Neuron (in vitro differentiated cells): ENCODE data around the gene FBLN1.
"Not testable (repeated sequence)": the region's sequence is repeated elsewhere in the genome, so short reads cannot be mapped to it uniquely, and the experiment has no call there.

Experiments used
- H2AFZ ChIP-seq: one replicate; pipeline ENCODE4 v1.6.1; 2013; ENCODE audit warnings: low read depth, mild to moderate bottlenecking, inconsistent platforms, low read length, moderate library complexity
- H3K27me3 ChIP-seq: one replicate; pipeline ENCODE4 v1.6.1; 2013; ENCODE audit warnings: low read length; ENCODE audit not compliant: insufficient read depth
- H3K36me3 ChIP-seq: one replicate; pipeline ENCODE4 v1.6.1; 2013; ENCODE audit warnings: low read length; ENCODE audit not compliant: insufficient read depth
- H3K4me1 ChIP-seq: one replicate; pipeline ENCODE4 v1.6.1; 2013; ENCODE audit warnings: low read length; ENCODE audit not compliant: insufficient read depth
- H3K4me3 ChIP-seq: 2 replicates; pipeline ENCODE4 v1.5.1; 2013; ENCODE audit warnings: mild to moderate bottlenecking, low read length, moderate library complexity
- H3K9me3 ChIP-seq: one replicate; pipeline ENCODE4 v1.6.1; 2013; ENCODE audit warnings: low read length

The FBLN1 gene, protein sequence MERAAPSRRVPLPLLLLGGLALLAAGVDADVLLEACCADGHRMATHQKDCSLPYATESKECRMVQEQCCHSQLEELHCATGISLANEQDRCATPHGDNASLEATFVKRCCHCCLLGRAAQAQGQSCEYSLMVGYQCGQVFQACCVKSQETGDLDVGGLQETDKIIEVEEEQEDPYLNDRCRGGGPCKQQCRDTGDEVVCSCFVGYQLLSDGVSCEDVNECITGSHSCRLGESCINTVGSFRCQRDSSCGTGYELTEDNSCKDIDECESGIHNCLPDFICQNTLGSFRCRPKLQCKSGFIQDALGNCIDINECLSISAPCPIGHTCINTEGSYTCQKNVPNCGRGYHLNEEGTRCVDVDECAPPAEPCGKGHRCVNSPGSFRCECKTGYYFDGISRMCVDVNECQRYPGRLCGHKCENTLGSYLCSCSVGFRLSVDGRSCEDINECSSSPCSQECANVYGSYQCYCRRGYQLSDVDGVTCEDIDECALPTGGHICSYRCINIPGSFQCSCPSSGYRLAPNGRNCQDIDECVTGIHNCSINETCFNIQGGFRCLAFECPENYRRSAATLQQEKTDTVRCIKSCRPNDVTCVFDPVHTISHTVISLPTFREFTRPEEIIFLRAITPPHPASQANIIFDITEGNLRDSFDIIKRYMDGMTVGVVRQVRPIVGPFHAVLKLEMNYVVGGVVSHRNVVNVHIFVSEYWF

GRCh38 chr22:45502215-45503049 lies at the start of gene FBLN1:
FBLN1 (plus strand) TSS chr22:45502883; CDS start chr22:45502986, 103 bp downstream.
- Histone ChIP-seq H3K4me1 (peaks cover 27% of the 10 kb centered on the region), H2AFZ (peak within 1 kb of the TSS; percentile 46), H3K36me3 (no peaks in the 10 kb centered on the region), H3K27me3 (peaks cover 5% of the 10 kb centered on the region), H3K4me3 (peak within 1 kb of the TSS; percentile 49), H3K9me3 (no peaks in the 10 kb centered on the region)

- Histone ChIP-seq H3K27me3 (peaks cover 20% of the 10 kb centered on the region), H3K9me3 (no peaks in the 10 kb centered on the region), H3K36me3 (no peaks in the 10 kb centered on the region), H3K4me3 (no peak overlapping the region), H3K4me1 (no peaks in the 10 kb centered on the region), H2AFZ (no peak overlapping the region)
Measured at GRCh38 chr22:45453764-45454163, 48.9 kb upstream of the FBLN1 start.

DNA sequence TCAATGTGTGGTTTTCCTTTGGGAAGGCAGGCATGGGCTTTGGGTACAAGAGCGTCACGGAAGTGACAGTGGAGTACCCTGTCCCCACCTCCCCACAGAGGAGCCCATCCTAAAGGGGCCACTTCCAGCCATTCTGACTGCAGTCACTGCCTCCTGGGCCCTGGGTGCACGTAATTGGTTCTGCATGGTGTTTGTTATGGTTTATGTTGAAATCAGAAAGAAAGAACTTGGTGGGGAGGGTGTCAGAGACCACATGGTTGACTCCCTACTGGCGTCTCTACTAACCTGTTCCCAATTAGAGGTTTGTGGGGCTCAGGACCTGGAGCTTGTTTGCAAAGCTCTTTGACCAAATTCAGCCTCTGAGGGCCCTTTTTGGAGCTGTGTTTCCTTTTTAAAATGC lies 48.4 kb upstream of the FBLN1 start:
- H2AFZ ChIP-seq, result no peak overlapping the region
- H3K9me3 ChIP-seq, result no peaks in the 10 kb centered on the region
- peaks cover 20% of the 10 kb centered on the region for H3K27me3 ChIP-seq

GRCh38 chr22:45455212-45455611 lies 47.5 kb upstream of the FBLN1 start:
- Histone ChIP-seq H3K27me3 (peaks cover 20% of the 10 kb centered on the region), H2AFZ (no peak overlapping the region), H3K36me3 (no peaks in the 10 kb centered on the region), H3K9me3 (no peaks in the 10 kb centered on the region), H3K4me3 (no peak overlapping the region), H3K4me1 (no peaks in the 10 kb centered on the region)

More for the DNA sequence above, 48.4 kb upstream of the FBLN1 start:
- Histone ChIP-seq H3K36me3 (no peaks in the 10 kb centered on the region), H3K4me3 (no peak overlapping the region), H3K4me1 (no peaks in the 10 kb centered on the region)

DNA sequence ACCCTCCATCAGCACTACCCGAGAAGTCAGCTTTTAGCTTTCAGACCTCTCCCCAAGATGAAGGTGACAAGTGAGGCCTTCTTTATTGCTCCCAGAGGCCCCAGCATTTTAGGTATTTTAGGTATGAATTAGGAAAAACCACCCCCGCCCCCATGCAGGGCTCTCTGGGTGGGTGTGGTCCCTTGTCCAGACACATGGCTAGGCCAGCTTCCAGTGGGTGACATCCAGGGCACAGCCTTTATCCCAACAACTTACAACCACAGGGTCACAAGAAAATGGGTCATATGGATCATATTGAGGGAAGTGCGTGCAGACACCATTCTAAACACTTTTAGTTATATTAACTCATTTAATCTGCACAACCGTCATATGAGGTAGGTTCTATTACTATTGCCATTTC lies 47.1 kb upstream of the FBLN1 start:
- Histone ChIP-seq H3K4me3 (no peak overlapping the region), H3K27me3 (peaks cover 20% of the 10 kb centered on the region), H3K36me3 (no peaks in the 10 kb centered on the region), H2AFZ (no peak overlapping the region), H3K4me1 (no peaks in the 10 kb centered on the region), H3K9me3 (no peaks in the 10 kb centered on the region)

DNA sequence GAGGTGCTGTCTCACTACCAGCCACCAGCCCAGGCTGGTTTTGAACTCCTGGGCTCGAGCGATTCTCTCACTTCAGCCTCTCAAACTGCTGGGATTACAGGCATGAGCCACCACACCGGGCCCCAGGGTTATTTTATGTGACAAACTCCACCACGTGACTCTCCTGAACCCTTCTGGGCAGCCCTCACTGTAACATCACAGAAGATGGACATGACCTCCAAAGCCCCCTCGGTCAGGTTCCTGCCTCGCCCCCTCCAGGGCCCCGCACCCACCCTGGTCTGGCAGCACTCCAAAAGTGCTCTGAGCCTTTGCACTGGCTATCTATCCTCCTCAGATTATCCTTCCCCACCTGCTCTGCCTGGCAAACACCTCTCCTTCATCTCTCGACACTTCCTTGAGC lies 45.9 kb upstream of the FBLN1 start:
- H3K27me3 ChIP-seq, result peaks cover 20% of the 10 kb centered on the region
- no peak overlapping the region for H2AFZ ChIP-seq

GRCh38 chr22:45458532-45458931 lies 44.2 kb upstream of the FBLN1 start:
- Histone ChIP-seq H3K9me3 (no peaks in the 10 kb centered on the region), H3K27me3 (peaks cover 4% of the 10 kb centered on the region)

More for the DNA sequence above, 45.9 kb upstream of the FBLN1 start:
- Histone ChIP-seq H3K4me3 (no peak overlapping the region), H3K9me3 (no peaks in the 10 kb centered on the region), H3K36me3 (no peaks in the 10 kb centered on the region), H3K4me1 (no peaks in the 10 kb centered on the region)

GRCh38 chr22:45459235-45459634 lies 43.4 kb upstream of the FBLN1 start:
- H3K4me3 ChIP-seq, result no peak overlapping the region
- H3K9me3 ChIP-seq, result no peaks in the 10 kb centered on the region
- no peak overlapping the region for H2AFZ ChIP-seq
- H3K4me1 ChIP-seq, result no peaks in the 10 kb centered on the region
- no peaks in the 10 kb centered on the region for H3K36me3 ChIP-seq
- peaks cover 2% of the 10 kb centered on the region for H3K27me3 ChIP-seq

More at GRCh38 chr22:45458532-45458931, 44.2 kb upstream of the FBLN1 start:
- Histone ChIP-seq H3K36me3 (no peaks in the 10 kb centered on the region), H3K4me1 (no peaks in the 10 kb centered on the region), H3K4me3 (no peak overlapping the region), H2AFZ (no peak overlapping the region)

DNA sequence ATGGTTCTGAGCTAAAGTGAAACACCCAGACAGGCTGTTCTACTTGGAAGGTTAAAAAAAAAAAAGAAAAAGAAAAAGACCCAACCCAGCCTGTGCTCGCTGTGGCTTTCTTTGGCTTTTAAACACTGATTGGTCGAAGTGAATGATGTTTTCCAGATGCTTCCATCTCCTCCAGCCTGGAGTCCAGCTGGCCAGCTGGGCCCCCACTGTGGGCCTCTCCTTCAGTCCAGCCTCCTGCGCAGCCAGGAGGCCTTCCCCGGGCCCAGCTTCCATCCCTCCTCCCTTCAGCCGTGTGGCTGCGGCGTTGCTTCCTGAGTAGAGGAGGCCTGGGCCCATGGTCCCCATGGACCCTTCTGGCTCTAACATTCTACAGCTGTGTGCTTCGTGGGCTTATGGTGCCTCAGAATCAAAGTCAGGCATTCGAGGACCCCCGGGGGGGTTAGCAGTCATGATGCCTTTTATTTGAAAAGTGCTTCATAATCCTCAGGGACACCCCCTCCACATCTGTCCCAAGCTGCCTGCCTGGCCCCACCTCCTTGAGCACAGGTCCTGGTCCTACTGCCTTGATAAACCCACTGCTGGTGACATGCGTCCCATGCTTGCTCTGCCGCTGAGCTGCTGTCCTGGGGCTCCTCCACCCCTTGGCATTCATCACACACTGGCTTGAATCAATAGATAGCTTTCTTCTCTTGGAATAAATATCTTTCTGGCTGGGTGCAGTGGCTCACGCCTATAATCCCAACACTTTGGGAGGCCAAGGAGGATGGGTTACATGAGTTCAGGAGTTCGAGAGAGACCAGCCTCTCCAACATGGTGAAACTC lies 42.2 kb upstream of the FBLN1 start:
- H3K9me3 ChIP-seq, result no peaks in the 10 kb centered on the region
- H2AFZ ChIP-seq, result no peak overlapping the region
- no peak overlapping the region for H3K4me3 ChIP-seq
- no peaks in the 10 kb centered on the region for H3K27me3 ChIP-seq
- H3K36me3 ChIP-seq, result no peaks in the 10 kb centered on the region
- no peaks in the 10 kb centered on the region for H3K4me1 ChIP-seq

- no peaks in the 10 kb centered on the region for H3K27me3 ChIP-seq
- no peaks in the 10 kb centered on the region for H3K36me3 ChIP-seq
- H3K4me1 ChIP-seq, result no peaks in the 10 kb centered on the region
- H2AFZ ChIP-seq, result no peak overlapping the region
- no peaks in the 10 kb centered on the region for H3K9me3 ChIP-seq
- H3K4me3 ChIP-seq, result no peak overlapping the region
Measured at GRCh38 chr22:45462034-45462655, 40.5 kb upstream of the FBLN1 start.

GRCh38 chr22:45463691-45464090 lies 39.0 kb upstream of the FBLN1 start:
- not testable (repeated sequence) for H3K4me1 ChIP-seq, H3K9me3 ChIP-seq, H3K36me3 ChIP-seq, H3K4me3 ChIP-seq, H2AFZ ChIP-seq, H3K27me3 ChIP-seq

GRCh38 chr22:45465633-45466032 lies 37.0 kb upstream of the FBLN1 start:
- Histone ChIP-seq H3K4me1 (peaks cover 2% of the 10 kb centered on the region), H2AFZ (no peak overlapping the region), H3K36me3 (no peaks in the 10 kb centered on the region), H3K27me3 (no peaks in the 10 kb centered on the region), H3K4me3 (no peak overlapping the region), H3K9me3 (peaks cover 3% of the 10 kb centered on the region)
